HepG2 (cell line): ENCODE data around the gene TLE5. TPM values are rescaled to one million over a fixed set of nuclear protein-coding genes. Genes with fewer than 3 reads are reported as not detected.

Experiments
- ATAC-seq: fragments of 200-7000 bp; cut with Tn5 transposase; 3 replicates; pipeline ENCODE4 v1.9.1; 2020; ENCODE audit warnings: mild to moderate bottlenecking, moderate library complexity
- BruUV-seq: library from RNA; stranded (reverse); fragments of 400-500 nt; replicated peaks from 2 replicates; lab custom pipeline; 2021; lab: Mats Ljungman, UMichigan
- CTCF ChIA-PET: fragments of 300-600 bp; formaldehyde crosslinking; extraction: SDS; loops from one replicate; lab custom pipeline; 2021; ENCODE audit warnings: low total read pairs, inconsistent platforms, low intra/inter-chr PET ratio; lab: Yijun Ruan, JAX
- POLR2A ChIA-PET: fragments of 350-600 bp; sonication (Branson Sonifier 250); formaldehyde crosslinking; loops from one replicate; lab custom pipeline; 2020; ENCODE audit warnings: antibody characterized with exemption, inconsistent platforms; lab: Yijun Ruan, JAX
- DNase-seq: peaks from one replicate; pipeline ENCODE4 v3.0.0-alpha.2; 2015; ENCODE audit warnings: low spot score
- FAIRE-seq: peaks from 3 replicates; lab custom pipeline; 2011; peaks lifted over from hg19 to GRCh38; lab: Jason Lieb, UNC
- H2AFZ ChIP-seq: one replicate; pipeline ENCODE4 v1.6.1; 2011; ENCODE audit warnings: low read length, inconsistent platforms
- H3K27ac ChIP-seq: fragments of 300-600 bp; 3 replicates; pipeline ENCODE4 v1.8.0; 2011; ENCODE audit warnings: mixed run types, mild to moderate bottlenecking, mixed read lengths, low read length, inconsistent platforms; ENCODE audit not compliant: insufficient read depth; ENCODE audit errors: extremely low read length
- H3K27me3 ChIP-seq, 2 experiments: fragments of 200-600 bp in 1 of 2; 2 replicates in 1 of 2; 3 replicates in 1 of 2; pipeline versions ENCODE4 v1.6.0 to v1.8.0; 2011; ENCODE audit warnings: low read length in 2 of 2, mild to moderate bottlenecking in 2 of 2, moderate library complexity in 2 of 2, inconsistent platforms in 1 of 2; ENCODE audit not compliant: insufficient read depth in 2 of 2, control insufficient read depth in 1 of 2
- H3K36me3 ChIP-seq, 2 experiments: fragments of 200-600 bp in 1 of 2; replicated peaks in 1 of 2; 2 replicates in 1 of 2; 3 replicates in 1 of 2; pipeline versions ENCODE4 v1.5.1 to v1.8.0; 2011; ENCODE audit warnings: low read length in 2 of 2, inconsistent platforms in 1 of 2; ENCODE audit not compliant: insufficient read depth in 2 of 2, control insufficient read depth in 1 of 2
- H3K4me1 ChIP-seq: 2 replicates; pipeline ENCODE4 v1.5.1; 2012; ENCODE audit warnings: low read length, inconsistent platforms; ENCODE audit not compliant: insufficient read depth
- H3K4me2 ChIP-seq: 2 replicates; pipeline ENCODE4 v1.6.0; 2011; ENCODE audit warnings: low read depth, low read length, inconsistent platforms
- H3K4me3 ChIP-seq, 3 experiments: fragments of 200-600 bp in 1 of 3; sonication (generic), shearing (Covaris generic) in 1 of 3; replicated peaks in 1 of 3; 2 replicates each; pipeline ENCODE4 v1.5.1; 2011 to 2016; ENCODE audit warnings: low read length in 3 of 3, inconsistent platforms in 2 of 3, low read depth in 2 of 3, mild to moderate bottlenecking in 2 of 3, control low read depth in 1 of 3, mixed read lengths in 1 of 3; ENCODE audit not compliant: insufficient read depth in 1 of 3
- H3K79me2 ChIP-seq: one replicate; pipeline ENCODE4 v1.6.1; 2011; ENCODE audit warnings: low read length, inconsistent platforms; ENCODE audit not compliant: insufficient read depth
- H3K9ac ChIP-seq: 2 replicates; pipeline ENCODE4 v1.6.0; 2011; ENCODE audit warnings: mild to moderate bottlenecking, low read depth, low read length, inconsistent platforms; ENCODE audit not compliant: insufficient read depth
- H3K9me3 ChIP-seq: 2 replicates; pipeline ENCODE4 v1.5.1; 2012; ENCODE audit warnings: mild to moderate bottlenecking, low read length
- H4K20me1 ChIP-seq: 2 replicates; pipeline ENCODE4 v1.6.0; 2011; ENCODE audit warnings: inconsistent platforms, mild to moderate bottlenecking, low read length, moderate library complexity; ENCODE audit not compliant: insufficient read depth
- KDM5A ChIP-seq: fragments of 200-600 bp; sonication (generic); IDR thresholded peaks from 2 replicates; pipeline ENCODE4 v1.7.0; 2018; ENCODE audit warnings: antibody characterized with exemption, mild to moderate bottlenecking, low read length, borderline replicate concordance
- NFKBIZ ChIP-seq: IDR thresholded peaks from 2 replicates; pipeline ENCODE4 v1.6.1; 2018; ENCODE audit warnings: missing genetic modification reagents, missing compliant biosample characterization
- PATZ1 ChIP-seq: sonication (generic); formaldehyde crosslinking; IDR thresholded peaks from 2 replicates; pipeline ENCODE4 v1.4.0; 2020; ENCODE audit warnings: missing genetic modification reagents
- PHF21A ChIP-seq: sonication (generic); formaldehyde crosslinking; IDR thresholded peaks from 2 replicates; pipeline ENCODE4 v1.5.0; 2020; ENCODE audit warnings: mild to moderate bottlenecking, missing genetic modification reagents
- ZBTB2 ChIP-seq: sonication (generic); formaldehyde crosslinking; IDR thresholded peaks from 2 replicates; pipeline ENCODE4 v1.8.0; 2022; ENCODE audit warnings: low read depth, missing genetic modification reagents
- ZBTB20 ChIP-seq: sonication (generic); formaldehyde crosslinking; IDR thresholded peaks from 2 replicates; pipeline ENCODE4 v1.8.1; 2023; ENCODE audit warnings: missing genetic modification reagents, low read depth, mild to moderate bottlenecking, borderline replicate concordance
- ZMYM3 ChIP-seq: sonication (generic); formaldehyde crosslinking; IDR thresholded peaks from 2 replicates; pipeline ENCODE4 v1.5.1; 2020; ENCODE audit warnings: mild to moderate bottlenecking, missing genetic modification reagents
- ZNF276 ChIP-seq: sonication (generic); formaldehyde crosslinking; IDR thresholded peaks from 2 replicates; pipeline ENCODE4 v1.4.0; 2020; ENCODE audit warnings: mild to moderate bottlenecking, low read depth, missing genetic modification reagents
- ZNF501 ChIP-seq: sonication (generic); formaldehyde crosslinking; IDR thresholded peaks from 2 replicates; pipeline ENCODE4 v1.5.1; 2020; ENCODE audit warnings: mild to moderate bottlenecking, moderate library complexity, missing genetic modification reagents
- ZNF577 ChIP-seq: sonication (generic); formaldehyde crosslinking; IDR thresholded peaks from 2 replicates; pipeline ENCODE4 v1.4.0; 2020; ENCODE audit warnings: mild to moderate bottlenecking, low read depth, missing genetic modification reagents, borderline replicate concordance
- WGBS: methylation state at CpG from one replicate; pipeline ENCODE4 v1.1.6; 2017; ENCODE audit warnings: low lambda C conversion rate; 5-methylcytosine and 5-hydroxymethylcytosine counted together
- in situ Hi-C: cut with HindIII; loops from 2 replicates; pipeline ENCODE4 v1.10.0; 2017; ENCODE audit warnings: low pct_unique_long_range_greater_than_20kb; ENCODE audit not compliant: extremely low pct_ligation_motif_present
- intact Hi-C: fragments of 100-400 bp; cut with micrococcal nuclease; formaldehyde crosslinking; loops from one replicate; pipeline ENCODE4 v1.10.0; 2022; ENCODE audit not compliant: unreplicated experiment
- polyA plus RNA-seq, 8 experiments: library from polyadenylated mRNA; depleted of rRNA in 3 of 8; stranded (reverse) in 7 of 8; unstranded in 1 of 8; fragments of >200 nt; fragmentation: Illumina TruSeq in 4 of 8; extraction: Trizol in 4 of 8; gene quantifications; 2 replicates each; pipeline versions ENCODE4 v1.2.1 to v1.2.3, GENCODE V29; 2011 to 2016; ENCODE audit warnings: low read depth in 4 of 8, missing spikeins in 1 of 8, mixed read lengths in 1 of 8; ENCODE audit not compliant: insufficient read depth in 1 of 8
- total RNA-seq, 5 experiments: library from RNA; depleted of rRNA; stranded (reverse); fragments of >200 nt; fragmentation: Illumina TruSeq; extraction: Trizol; gene quantifications; 2 replicates each; pipeline ENCODE4 v1.2.3, GENCODE V29; 2016; ENCODE audit warnings: low read depth in 1 of 5
- TF ChIP-seq, protein P1 (sequence below): sonication (generic); formaldehyde crosslinking; IDR thresholded peaks from 2 replicates; pipeline ENCODE4 v1.4.0; 2020; ENCODE audit warnings: missing genetic modification reagents, borderline replicate concordance

Gene TLE5
- total and polyA plus RNA-seq, 2 of the 13 experiments (the other 11 are each of a cell fraction or from before 2014, with no cell fraction given) = 62.8 to 189 TPM

DNA sequence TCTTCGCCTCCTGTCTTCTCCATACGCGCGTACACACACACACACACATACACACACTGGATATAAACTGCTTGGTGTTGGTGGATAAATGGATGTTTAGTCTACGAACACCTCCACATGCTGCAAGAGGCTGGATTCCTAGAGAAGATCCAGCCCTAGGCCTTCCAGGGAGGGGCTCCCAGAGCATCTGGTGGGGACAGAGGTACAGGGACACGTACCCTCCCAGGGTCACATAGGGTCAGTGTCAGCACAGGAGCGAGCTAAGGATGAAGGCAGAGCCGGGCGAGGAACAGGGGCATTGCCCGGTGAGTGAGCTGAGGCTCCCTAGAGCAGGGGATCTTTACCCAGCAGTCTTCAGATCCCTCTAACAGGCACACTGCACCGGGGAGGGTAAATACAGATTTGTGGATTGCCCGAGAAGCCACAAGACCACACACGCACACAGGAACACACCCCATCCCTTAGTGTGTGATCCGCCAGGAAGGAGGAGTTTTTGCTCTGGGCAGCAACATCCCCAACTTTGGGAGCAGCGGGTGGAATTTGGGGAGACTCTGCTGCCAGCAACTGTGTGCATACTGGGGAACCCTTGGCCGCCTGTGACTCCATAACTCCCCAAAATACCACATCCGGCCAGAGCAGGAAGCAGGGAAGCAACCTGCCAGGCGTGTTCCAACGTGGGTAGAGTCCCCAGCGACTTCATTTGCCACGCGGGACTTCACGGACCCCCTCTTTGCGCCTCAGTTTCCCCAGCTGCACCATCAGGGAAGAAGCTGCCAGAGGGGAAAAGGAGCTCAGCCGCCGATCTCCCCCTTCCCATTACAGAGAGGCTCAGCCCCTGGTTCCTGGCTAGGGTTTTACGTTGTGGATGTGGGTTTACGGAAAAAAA is 27.4 kb downstream of the TLE5 start:
- H4K20me1 ChIP-seq = no peaks in the 10 kb centered on the region
- in situ Hi-C loops (no loop called here), intact Hi-C loops (loop anchor here (1.0 kb wide), 1 partner anchor 58 kb away; the partner anchor contains the start of gene TLE6)
- CTCF ChIA-PET = no interaction called here
- POLR2A ChIA-PET = interaction anchor here (0.9 to 3.0 kb wide), 15 partner anchors 10 to 641 kb away, joined by 3 to 23 read pairs (median 4); partner anchors contain the start of genes DOHH, TLE6, ZNF556 and ZNF57
- no peaks in the 10 kb centered on the region for H3K9me3 ChIP-seq
- H3K79me2 ChIP-seq = no peaks in the 10 kb centered on the region
- H3K9ac ChIP-seq = peak overlapping the region; percentile 74
- ATAC-seq (peak; percentile 16), DNase-seq (no peak), FAIRE-seq (peak; percentile 43)
- H3K36me3 ChIP-seq = no peaks in the 10 kb centered on the region
- under 1% methylated on average over 21 of the region's 28 CpGs for WGBS
- H3K4me2 ChIP-seq = peak overlapping the region; percentile 98
- H3K4me3 ChIP-seq = peak overlapping the region; percentile 64 to 78 (median 72)
- peaks cover 3 to 23% of the 10 kb centered on the region in 2 experiments; a peak in 3 of 5 replicates for H3K27me3 ChIP-seq
- peak overlapping the region; percentile 66 for H3K27ac ChIP-seq
- peaks cover 70% of the 10 kb centered on the region for H3K4me1 ChIP-seq
- peak overlapping the region; percentile 10 for H2AFZ ChIP-seq
- TSS peak; percentile 93 for BruUV-seq
- TF ChIP-seq, protein P1, sequence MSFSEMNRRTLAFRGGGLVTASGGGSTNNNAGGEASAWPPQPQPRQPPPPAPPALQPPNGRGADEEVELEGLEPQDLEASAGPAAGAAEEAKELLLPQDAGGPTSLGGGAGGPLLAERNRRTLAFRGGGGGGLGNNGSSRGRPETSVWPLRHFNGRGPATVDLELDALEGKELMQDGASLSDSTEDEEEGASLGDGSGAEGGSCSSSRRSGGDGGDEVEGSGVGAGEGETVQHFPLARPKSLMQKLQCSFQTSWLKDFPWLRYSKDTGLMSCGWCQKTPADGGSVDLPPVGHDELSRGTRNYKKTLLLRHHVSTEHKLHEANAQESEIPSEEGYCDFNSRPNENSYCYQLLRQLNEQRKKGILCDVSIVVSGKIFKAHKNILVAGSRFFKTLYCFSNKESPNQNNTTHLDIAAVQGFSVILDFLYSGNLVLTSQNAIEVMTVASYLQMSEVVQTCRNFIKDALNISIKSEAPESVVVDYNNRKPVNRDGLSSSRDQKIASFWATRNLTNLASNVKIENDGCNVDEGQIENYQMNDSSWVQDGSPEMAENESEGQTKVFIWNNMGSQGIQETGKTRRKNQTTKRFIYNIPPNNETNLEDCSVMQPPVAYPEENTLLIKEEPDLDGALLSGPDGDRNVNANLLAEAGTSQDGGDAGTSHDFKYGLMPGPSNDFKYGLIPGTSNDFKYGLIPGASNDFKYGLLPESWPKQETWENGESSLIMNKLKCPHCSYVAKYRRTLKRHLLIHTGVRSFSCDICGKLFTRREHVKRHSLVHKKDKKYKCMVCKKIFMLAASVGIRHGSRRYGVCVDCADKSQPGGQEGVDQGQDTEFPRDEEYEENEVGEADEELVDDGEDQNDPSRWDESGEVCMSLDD (CRISPR knock-in tag) = 0 out of 2 replicates have a peak, but pooled peaks have one; percentile 52
- TF ChIP-seq PHF21A = peak; percentile 54; the same call in 1 of the 2 replicates
- TF ChIP-seq KDM5A = no peak
- TF ChIP-seq ZBTB2 (CRISPR knock-in tag) = peak; percentile 29; the same call in 1 of the 2 replicates
- TF ChIP-seq ZNF501 (CRISPR knock-in tag) = 0 out of 2 replicates have a peak, but pooled peaks have one; percentile 63
- no peak for TF ChIP-seq ZBTB20 (CRISPR knock-in tag)
- TF ChIP-seq NFKBIZ (CRISPR knock-in tag) = no peak
- TF ChIP-seq PATZ1 (CRISPR knock-in tag) = peak; percentile 82
- TF ChIP-seq ZMYM3 (CRISPR knock-in tag) = 0 out of 2 replicates have a peak, but pooled peaks have one; percentile 15
- peak; percentile 100 for TF ChIP-seq ZNF276 (CRISPR knock-in tag)
- TF ChIP-seq ZNF577 = no peak
